Retina (tissue), 1 donor: ENCODE results near the gene C2CD2L.
"Not testable (repeated sequence)": the region's sequence is repeated elsewhere in the genome, so short reads cannot be mapped to it uniquely, and the experiment has no call there.

Experiments
- DNase-seq: peaks from one replicate; pipeline ENCODE4 v3.0.0-alpha.2; 2016

C2CD2L gene

GRCh38 chr11:119153049-119153818, 46.1 kb downstream of the C2CD2L start:
- DNase-seq, result no peak

GRCh38 chr11:119154178-119154577, 47.0 kb downstream of the C2CD2L start:
- DNase-seq, result no peak

GRCh38 chr11:119155733-119156492, 48.8 kb downstream of the C2CD2L start:
- DNase-seq, result no peak

- DNase-seq, result no peak
Observed at GRCh38 chr11:119156496-119156895, 49.4 kb downstream of the C2CD2L start.

- no peak for DNase-seq
Observed at GRCh38 chr11:119157063-119157462, 49.9 kb downstream of the C2CD2L start.

GRCh38 chr11:119158467-119158866, 51.3 kb downstream of the C2CD2L start:
- DNase-seq, result no peak

GRCh38 chr11:119160151-119160550, 53.0 kb downstream of the C2CD2L start:
- DNase-seq, result no peak

GRCh38 chr11:119161871-119162270, 54.7 kb downstream of the C2CD2L start:
- no peak for DNase-seq

- no peak for DNase-seq
Observed at GRCh38 chr11:119166368-119167076, 59.4 kb downstream of the C2CD2L start.

GRCh38 chr11:119167077-119167458, 59.9 kb downstream of the C2CD2L start:
- not testable (repeated sequence) for DNase-seq

GRCh38 chr11:119167933-119168332, 60.8 kb downstream of the C2CD2L start:
- no peak for DNase-seq
